NCI-H510A (cell line): ENCODE measurements around the gene PARD3B.
"Not testable (repeated sequence)": the region's sequence is repeated elsewhere in the genome, so short reads cannot be mapped to it uniquely, and the experiment has no call there.

Experiments
- DNase-seq: peaks from one replicate; lab custom pipeline; 2025; lab: John Stamatoyannopoulos, UW

Gene PARD3B

DNA sequence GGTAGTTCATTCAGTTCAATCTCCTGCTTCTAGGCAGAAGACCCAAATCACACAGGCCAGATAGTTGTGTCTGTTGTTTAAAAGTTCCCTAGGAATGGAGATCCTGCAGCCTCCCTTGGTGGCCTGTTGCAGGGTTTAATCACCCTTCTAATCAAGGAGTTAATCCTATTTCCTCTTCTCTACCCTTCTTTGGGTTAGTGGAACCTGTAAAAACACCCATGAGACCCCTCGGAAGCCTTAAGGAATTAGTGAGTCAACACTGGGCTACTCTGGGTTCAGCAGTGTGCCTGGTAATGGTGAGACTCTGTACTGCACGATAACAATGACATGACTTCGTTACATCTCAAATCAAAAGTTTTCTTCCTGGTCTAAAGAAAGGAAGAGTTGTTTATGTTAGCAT is 919.4 kb downstream of the PARD3B start:
- DNase-seq, result no peak

- DNase-seq, result no peak
Measured at GRCh38 chr2:205465791-205466190, 920.5 kb downstream of the PARD3B start.

- DNase-seq, result no peak
Measured at GRCh38 chr2:205471776-205472175, 926.5 kb downstream of the PARD3B start.

GRCh38 chr2:205473791-205474190 is 928.5 kb downstream of the PARD3B start:
- no peak for DNase-seq

DNA sequence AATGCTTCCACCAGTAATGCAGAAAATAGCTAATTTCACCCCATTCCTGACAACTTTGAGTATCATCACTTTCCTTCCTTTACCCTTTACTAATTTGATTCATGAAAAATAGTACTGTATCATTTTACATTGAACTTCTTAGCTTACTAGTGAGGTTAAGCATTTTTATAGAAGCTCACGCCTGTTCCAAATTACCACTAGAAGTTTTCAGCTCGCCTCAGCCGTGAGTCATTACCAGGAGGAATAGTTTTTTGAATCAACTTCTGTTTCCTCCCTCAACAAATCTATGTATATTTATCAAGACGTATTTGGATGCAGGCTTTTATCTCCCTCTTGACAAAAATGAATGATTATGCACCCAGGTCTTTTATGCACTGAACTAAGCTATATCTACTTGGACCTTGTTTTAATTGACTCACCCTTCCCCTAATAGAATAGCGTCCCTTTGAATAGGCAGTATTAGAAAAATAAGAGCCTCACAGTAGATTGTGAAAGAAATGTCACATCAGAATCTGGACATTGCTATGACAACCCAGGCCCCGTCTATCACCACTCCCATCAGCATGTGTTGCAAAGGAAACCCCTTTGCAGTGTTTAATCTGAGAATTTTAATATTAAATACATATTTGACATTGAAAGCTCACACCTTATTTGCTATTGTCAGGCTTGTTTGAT is 929.6 kb downstream of the PARD3B start:
- DNase-seq, result no peak

DNA sequence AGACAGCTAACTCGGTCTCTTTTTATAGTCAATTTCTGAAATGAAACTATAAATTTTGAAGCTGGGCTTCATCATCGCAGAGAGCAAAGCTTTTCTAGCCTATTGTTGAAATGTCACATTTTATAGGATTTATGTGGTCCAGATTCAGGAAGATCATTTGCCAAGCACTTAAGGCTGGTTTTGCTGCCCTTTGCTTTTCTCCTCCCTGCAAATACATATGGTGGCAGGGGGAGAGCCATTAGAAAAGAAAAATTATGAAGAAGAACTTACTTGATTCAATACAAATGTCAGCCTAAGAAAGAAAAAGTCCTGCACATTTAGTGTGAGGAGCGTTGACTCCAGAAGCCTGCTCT is 930.1 kb downstream of the PARD3B start:
- DNase-seq, result no peak

GRCh38 chr2:205477016-205477705 is 931.9 kb downstream of the PARD3B start:
- DNase-seq, result no peak

GRCh38 chr2:205481861-205482260 is 936.6 kb downstream of the PARD3B start:
- no peak for DNase-seq

DNA sequence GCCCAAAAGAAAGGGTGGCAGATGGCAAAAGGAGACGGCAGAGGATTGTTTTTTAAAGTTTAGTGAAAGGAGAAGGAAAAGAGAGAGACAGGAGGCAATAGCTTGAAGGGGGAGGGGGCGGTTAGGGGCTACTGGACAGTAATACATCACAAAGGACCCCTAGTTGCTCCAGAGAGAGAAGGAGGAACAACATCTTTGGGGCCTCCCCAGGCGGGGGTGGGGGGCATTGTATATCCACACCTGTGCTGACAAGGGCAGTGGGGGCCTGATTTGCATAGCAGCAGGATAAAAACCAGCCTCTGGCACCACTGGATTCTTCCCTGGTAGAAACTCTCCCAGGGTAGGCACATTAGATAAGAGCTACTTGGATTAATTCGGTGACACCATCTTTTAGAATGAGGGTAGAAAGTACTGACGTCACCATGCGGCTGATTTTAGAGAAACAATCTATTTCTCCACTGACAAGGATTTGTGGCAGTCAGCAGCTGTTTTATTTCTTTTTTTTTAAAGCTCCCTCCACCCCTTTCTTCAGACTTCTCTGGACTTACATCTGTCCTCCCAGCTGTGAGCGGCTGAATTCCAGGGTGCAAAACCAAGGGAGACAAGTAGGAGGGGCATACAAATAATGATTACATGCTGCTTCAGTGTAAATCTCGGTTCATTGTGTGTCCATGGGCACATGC is 937.3 kb downstream of the PARD3B start:
- DNase-seq, result no peak

GRCh38 chr2:205483095-205483494 is 937.8 kb downstream of the PARD3B start:
- no peak for DNase-seq

- DNase-seq, result no peak
Measured at GRCh38 chr2:205484215-205484614, 938.9 kb downstream of the PARD3B start.

- no peak for DNase-seq
Measured at GRCh38 chr2:205484764-205485163, 939.5 kb downstream of the PARD3B start.

- not testable (repeated sequence) for DNase-seq
Measured at GRCh38 chr2:205493528-205493927, 948.3 kb downstream of the PARD3B start.

DNA sequence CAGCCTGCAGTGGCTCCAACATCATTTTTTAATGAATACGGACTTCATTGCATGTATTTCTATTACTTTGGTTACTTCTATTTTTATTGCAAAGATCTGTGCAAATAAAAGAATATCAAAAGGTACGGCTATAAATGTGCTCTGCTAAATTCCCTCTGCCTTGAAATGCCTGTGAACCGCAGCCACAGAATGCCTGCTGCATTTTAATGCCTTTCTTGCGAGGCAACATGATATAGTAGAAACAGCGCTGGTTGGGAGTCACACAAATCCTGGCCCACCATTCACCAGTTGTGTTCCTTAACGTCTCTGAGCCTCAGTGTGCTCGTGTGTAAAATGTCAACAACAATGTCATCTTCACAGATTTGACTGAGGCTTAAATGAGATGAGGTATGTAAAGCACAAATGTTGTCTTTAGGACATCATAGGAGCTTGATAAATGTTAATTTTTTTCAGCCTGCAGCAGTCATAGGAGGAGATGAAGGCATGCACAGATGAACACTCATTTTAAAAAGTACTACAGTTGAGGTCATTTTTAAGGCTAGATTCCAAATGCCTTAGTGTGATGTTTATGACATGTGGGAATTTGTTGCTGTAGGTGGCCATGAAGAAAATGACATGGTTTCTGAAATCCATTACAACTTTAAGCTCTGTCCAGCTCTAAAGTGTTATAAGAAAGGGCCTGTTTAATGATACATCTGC is 949.4 kb downstream of the PARD3B start:
- DNase-seq, result no peak

GRCh38 chr2:205495819-205496218 is 950.5 kb downstream of the PARD3B start:
- DNase-seq, result no peak

- DNase-seq, result no peak
Measured at GRCh38 chr2:205496370-205496769, 951.1 kb downstream of the PARD3B start.

GRCh38 chr2:205496772-205497171 is 951.5 kb downstream of the PARD3B start:
- peak; percentile 8 for DNase-seq

DNA sequence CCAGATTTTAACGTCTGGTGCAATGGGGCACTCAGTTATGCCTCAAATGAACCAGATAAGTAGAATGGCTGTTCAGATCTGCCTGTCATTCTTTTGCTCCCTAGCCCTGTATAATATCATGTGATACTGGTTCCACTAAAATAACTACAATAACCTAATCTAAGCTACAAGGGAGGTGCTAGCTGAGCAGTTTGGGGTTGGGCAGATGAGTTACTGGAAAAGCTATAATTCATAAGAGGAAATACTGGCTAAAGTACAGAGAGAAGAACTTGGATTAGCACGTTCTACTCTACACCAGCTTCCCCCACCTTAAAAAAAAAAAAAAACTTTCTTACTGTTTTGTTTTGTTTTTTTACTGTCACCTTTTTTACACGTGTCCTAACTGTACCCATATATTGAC is 953.7 kb downstream of the PARD3B start:
- DNase-seq, result no peak

- DNase-seq, result no peak
Measured at GRCh38 chr2:205500065-205500464, 954.8 kb downstream of the PARD3B start.

DNA sequence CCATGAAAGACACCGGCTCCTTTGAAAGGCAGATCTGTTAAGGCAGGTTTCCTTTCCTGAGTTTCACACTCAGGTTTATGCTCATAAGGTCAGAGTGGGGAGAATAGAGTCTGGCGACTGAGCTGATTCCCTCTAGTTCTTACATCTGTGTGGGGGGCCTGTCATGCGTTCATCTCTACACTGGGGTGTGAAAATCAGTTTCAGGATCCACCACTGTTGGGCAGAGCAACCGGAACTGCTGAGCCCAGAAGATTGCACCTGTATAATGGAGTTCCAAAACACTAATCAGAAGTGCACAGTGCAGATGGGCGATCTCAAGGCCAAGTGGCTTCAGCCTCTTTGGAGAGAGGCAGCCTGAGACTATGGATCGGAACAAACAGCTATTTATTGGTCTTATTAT is 955.7 kb downstream of the PARD3B start:
- no peak for DNase-seq

- no peak for DNase-seq
Measured at GRCh38 chr2:205501826-205502225, 956.6 kb downstream of the PARD3B start.

- DNase-seq, result no peak
Measured at GRCh38 chr2:205505371-205505770, 960.1 kb downstream of the PARD3B start.

- DNase-seq, result no peak
Measured at GRCh38 chr2:205509655-205510054, 964.4 kb downstream of the PARD3B start.
